ENCODE measurements around the gene PARL.

DNA sequence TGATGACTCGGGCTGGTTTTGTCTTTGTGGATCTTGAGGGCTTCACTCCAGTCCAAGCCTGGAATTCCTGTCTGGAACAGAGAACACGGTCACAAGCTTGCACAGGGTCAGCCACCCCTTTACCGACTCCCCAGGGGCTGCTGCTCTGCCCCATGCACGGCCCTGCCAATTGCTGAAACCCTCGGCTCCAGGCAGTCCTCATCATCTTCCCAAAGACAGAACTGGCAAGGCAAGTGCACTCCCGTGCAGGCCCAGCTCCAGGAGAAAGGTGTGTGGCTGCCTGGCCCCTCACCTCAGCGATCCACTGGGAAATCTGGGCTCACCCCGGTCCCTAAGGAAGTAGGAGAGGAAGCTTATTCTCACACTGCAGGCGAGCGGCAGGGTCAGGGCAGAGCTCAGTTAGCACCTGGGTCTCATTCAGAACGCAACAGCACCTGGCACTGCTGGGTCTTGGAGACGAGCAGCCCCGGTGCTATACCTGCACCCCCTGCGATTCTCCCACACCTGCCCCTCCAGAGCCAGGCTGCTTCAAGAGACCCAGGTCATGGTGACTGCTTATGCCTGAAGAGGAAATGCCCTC lies 66.5 kb downstream of the PARL start:
- no peak for TF ChIP-seq CTCF (IDR thresholded peaks at IDR 0.05)
- no peak for TF ChIP-seq POLR2A (IDR thresholded peaks at IDR 0.05)
